Stimulated activated naive CD8-positive, alpha-beta T cell treated with anti-CD3 and anti-CD28 coated beads, Interleukin-15, Interleukin-2, amounts not matched to agents 100 U/mL and 50 U/mL, for 24 hours (primary cell): ENCODE results near the gene MAMLD1.
A peak's percentile ranks its signal among the peaks of the same experiment; 100 is the strongest.

Experiments used
- ATAC-seq: fragments of 150-1000 bp; cut with Tn5 transposase; one replicate; pipeline ENCODE4 v1.10.0; 2021
- DNase-seq: peaks from one replicate; pipeline ENCODE4 v3.0.0; 2021

The MAMLD1 gene

DNA sequence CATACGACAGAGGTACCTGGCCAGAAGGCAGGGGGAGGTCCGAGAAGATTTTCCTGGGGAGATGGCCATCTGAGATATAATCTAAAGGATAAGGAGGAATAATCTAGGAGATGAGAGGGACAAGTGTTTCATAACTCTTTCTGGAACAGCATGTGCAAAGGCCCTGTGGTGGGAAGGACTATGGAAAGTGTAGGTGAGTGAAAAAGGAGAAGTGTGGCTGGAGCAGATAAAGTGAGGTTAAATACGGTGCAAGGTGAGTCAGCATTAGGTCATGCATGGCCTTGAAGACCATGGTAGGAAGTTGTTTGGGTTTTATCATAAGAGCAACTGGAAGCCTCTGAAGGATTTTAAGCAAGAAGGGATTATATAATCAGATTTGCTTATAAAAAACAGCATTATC is 170.7 kb downstream of the MAMLD1 start:
- no peak for DNase-seq
- no peak for ATAC-seq

DNA sequence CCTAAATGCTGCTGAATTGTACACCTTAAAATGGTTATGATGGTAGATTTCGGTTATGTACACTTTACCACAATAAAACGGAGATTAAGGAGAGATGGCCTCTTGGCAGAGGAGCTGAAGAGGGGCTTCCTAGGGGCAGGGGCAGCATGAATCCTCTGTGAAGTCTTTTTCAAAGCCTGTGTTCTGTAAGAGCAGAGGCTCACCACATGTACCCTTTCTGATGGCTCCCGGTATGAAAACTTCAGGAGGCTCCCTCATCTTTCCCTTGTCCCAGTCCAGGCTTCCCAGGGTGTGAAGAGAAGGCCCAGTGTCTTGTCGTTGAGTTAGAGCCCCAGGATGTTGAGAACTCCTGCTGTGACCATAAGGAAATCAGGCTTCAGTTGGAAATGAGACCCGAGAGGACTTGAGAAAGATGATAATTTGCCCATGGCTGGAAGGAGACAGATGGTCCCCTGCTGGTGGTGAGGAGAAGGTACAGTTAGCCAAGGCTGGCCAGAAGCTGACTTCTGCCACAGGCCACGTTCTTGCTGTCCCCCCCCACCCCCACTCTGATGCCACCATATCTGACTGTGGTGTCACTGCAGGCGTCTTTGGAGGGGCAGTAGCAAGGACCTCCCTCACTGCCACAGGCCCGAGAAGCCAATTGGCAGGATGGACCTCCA is 173.5 kb downstream of the MAMLD1 start:
- no peak for DNase-seq
- no peak for ATAC-seq

DNA sequence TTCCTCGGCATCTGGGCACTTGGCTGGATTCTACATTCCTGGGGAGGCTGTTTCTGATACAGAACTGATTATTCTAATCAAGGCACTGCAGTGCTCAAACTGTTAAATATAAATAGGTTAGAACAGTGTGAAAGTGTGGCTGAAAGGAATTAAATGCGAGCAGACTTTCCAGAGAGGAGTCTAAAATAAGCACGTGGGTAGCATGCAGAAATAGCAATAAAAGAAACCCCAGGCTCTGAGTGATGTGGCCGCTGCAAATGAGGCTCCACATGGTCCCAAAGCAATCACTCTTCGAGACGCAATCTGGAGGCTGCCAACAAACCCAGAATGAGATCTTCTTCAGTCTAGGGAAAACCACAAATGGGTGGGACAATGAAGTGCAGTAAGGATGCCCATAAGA is 174.7 kb downstream of the MAMLD1 start:
- DNase-seq (no peak), ATAC-seq (no peak)

DNA sequence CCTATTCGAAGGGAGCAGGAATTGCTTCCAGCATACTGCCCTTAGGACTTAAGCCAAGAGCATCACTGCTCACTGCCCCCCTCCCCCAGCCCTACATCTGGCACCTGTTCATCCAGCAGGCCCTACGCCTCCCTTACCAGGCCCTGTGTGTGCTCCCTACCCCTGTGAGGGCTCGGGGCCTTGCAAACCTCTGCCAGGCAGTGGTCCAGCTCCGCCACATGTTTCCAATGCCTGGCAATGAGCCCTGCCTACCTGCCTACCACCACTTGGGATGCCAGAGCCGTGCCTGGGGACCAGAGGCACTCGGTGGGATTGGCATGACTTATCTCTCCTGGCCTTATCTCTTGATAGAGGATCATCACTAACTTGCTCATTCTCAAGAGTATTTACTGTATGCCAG is 177.8 kb downstream of the MAMLD1 start:
- ATAC-seq = no peak
- no peak for DNase-seq

DNA sequence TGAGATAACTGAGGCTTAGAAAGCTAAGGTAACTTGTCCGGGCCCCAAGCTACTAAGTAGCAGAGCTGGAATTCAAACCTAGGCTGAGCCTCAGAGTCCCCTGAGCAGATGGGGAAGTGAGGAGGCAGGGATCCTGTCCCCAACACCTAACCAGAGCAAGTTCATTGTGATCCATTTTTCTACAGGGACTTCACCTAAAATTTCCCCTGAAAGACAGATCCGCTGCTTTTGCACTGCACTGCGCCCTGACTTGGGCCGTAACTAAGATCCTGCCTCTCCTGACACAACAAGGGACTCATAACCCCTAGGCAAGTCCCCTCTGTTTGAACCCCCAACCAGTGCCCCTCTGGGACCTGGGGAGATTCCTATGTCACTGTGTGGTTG is 179.7 kb downstream of the MAMLD1 start:
- ATAC-seq (no peak), DNase-seq (no peak)

DNA sequence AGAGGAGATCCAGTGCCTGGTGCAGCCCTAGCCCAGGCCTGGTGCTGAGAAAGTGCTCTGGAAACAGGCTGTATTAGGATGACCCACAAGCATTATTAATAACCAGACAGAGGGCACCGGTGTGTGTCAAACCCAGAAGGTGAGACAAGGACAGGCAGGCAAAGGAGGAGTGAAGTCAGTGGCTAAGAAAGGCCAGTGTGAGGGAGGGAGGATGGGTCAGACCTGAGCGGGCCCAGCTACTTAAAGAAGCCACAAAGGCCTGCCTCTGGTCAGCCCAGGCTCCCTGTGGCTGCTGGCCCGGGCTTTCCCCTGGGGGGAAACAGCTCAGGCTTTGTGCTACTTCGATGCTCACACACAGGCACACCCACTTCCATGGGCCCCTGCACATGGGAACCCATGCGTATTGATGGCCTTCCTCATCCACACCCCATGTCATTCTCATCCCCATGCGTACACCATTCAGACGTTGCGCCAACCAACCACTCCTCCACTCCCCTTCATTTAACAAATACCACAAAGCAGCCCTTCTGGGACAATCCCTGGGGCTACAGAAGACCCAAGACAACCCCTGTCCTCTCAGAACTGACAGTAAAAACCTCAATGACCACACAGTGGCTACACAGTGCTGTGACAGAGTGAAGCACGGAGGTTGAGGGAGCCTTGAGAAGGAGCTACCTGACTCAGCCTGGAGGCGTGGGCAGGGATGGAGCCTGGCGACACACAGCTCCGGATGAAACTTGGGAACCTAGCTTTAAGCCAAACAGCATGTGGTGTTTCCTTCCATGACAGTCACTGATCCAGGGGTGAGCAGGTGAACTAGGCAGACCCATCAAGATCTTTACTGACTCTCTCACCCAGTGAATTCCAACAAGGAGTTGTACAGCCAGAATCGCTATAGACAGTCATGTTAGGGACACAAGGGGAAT is 180.4 kb downstream of the MAMLD1 start:
- peak; percentile 28 for ATAC-seq

DNA sequence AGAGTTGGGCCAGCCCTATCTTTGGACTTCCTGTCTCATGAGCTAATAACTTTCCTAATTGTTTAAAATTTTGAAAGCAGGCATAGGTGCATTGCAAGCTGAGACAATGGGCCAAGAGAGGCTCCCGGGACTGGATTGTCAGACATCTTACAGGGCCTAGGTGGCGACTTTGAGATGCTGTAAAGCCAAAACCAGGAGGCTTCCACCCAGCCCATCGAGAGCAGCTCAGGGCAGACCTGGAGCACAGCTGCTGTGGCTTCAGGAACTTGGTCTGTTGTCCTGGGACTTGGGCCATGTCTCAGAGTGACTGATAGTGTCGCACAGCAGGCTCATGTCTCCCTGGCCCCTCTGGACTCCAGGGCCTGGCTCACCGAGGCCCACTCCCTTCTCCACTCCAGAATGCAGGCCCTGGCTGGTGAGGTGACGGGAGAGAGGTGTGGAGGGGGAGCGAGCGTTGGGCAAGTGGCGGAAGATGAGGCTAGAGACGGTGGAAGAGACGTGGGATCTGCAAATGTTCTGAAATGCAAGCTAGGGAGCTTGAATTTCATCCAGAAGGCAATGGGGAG is 181.2 kb downstream of the MAMLD1 start:
- DNase-seq = peak; percentile 6
- ATAC-seq = no peak

More for the DNA sequence above, 180.4 kb downstream of the MAMLD1 start:
- DNase-seq = no peak

DNA sequence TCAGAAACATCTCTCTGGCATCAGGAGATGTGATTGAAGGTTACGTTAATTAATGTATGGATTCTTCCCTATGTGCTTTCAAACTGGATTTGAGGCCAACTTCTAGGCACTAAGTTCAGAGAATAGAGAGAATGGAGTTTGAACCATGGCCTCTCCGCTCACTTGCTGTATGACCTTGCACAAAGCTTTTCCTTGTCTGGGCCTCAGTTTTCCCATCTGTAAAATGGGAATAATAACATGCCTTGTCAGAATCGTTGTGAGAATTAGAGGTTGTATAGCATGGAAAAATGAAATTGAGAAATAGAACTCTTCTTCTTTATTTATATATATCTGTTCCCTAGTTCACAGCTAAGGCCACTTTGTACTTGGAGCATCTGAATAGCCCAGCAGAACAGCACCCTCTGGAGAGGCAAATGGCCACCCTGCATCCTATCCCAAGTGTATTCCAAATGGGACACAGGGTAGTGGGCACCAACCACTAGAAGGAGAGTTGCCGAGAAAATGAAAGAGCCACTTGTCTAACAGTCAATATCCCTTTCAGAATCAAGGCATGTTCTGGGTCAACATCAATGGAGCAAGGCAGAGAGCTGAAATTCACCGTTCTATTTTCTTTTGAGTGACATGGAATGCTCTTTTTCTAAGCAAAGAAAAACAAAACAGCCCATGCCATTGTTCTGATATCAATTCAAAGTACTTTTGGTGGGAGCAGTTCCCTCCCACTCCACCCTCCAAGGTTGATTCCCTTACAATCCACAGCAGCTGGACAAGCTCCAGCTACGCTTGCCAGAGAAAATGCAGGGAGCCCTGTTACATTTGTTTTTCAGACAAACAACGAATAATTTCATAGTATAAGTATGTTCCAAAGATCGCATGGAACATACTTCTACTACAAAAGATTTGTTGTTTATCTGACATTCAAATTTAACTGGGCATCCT is 182.0 kb downstream of the MAMLD1 start:
- ATAC-seq (no peak), DNase-seq (no peak)

DNA sequence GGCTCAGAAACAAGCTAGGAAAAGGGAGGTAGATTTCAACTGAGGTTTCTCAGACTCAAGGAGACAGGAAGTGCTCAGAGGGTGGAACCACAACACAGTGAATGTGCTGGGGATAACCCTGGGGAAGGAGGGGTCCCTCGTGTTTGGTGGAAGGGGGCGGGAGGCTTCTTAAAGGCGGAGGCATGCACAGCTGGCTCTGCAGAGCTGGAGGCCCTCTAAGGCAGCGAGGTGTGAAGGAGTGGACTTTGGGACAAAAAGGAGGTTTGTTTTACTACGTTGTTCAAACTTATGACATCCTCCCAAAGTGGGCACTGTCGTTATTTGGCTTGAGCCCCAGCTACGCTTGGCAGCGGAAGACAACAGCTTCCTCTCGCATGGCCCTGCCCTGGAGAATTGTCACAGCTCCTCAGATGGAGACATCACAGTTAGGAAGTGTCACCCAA is 183.6 kb downstream of the MAMLD1 start:
- ATAC-seq = no peak
- DNase-seq = peak; percentile 25

DNA sequence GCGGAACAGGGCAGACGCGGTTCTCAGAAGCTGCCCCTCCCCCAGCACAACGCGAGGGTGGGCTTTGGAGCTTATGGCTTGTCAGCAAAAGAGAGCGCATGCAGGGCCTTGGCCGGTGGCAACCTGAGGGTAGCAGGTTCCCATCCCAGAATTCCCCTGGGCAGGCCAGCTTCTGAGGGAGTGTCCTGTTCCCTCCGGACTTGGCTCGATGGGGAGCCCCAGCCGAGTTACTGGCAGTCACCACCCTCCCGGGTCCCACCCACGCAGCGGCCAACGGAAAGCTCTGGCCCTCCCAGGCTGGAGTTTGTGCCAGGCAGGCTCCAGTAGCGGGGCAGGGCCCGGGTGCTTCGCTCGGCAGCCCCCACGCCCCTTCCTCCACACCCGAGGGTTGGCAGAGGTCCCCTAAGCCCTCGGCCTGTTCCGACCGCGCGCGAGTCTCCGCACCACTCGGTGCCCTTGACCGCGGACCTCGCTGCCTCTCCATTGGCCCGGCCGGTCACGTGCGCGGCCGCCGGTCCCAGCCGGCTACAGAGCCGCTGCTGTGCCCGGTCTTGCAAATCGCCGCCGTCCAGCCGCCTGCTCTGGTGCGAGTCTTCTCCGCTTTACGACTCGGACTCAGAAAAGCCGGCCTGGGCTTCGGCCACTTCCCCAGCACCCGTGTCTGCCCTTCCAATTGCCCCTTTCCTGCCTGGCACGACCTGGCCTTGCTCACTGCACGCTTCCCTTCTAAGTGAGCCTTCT is 184.4 kb downstream of the MAMLD1 start:
- DNase-seq (peak; percentile 28), ATAC-seq (peak; percentile 38)

DNA sequence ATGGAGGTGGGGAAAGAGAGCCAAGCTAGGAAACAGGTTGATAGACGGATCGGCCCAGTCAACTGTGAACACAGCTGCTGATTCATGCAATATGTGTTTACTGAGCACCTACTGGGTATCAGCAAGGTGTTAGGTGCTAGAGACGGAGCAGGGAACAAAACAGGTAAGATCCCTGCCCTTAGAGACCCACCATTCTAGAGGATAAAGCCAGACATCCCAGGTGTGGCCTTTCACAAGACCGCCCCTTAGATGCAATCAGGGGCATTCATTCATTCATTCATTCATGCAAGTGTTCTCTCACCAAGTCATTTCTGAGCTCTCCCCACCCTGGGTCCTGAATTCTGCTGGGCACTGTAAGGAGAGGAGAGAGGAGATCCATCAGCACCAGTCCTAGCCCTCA is 185.1 kb downstream of the MAMLD1 start:
- ATAC-seq (no peak), DNase-seq (no peak)

DNA sequence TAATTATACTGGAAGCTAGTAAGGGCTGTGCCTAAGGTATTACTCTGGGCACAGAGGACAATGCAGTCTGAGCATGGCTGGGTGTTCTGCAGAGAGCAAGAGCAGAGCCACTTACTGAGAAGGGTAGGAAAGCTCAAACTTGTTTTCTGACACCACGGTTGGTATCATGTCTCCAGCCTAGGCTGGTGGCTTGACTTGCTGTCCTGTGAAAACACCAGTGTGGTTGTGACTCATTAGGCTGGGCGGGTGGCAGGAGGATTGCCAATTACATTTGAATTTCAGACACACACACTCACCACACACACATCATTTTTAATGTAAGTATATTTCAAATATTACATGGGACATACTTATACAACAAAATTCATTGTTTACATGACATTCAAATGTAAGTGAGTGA is 185.6 kb downstream of the MAMLD1 start:
- DNase-seq = no peak
- ATAC-seq = peak; percentile 60

DNA sequence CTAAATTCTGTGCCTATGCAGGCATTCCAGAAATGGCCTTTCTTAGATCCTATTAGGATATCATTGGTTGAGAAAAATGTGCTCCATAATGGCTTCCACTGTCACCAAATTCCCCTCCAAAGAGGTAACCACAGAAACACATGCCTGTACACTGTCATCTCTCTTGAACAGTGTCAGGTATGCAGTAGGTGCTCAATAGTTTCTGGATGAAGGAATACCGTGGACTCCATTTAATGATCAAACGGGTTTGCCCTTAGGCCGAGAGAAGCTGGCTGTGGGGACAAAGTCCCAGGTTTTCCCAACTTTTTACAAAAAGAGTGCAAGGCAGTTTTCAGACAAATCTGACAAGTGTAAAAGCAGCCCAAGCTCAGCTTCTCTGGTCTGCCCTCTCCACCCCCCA is 188.8 kb downstream of the MAMLD1 start:
- no peak for ATAC-seq
- DNase-seq = no peak

DNA sequence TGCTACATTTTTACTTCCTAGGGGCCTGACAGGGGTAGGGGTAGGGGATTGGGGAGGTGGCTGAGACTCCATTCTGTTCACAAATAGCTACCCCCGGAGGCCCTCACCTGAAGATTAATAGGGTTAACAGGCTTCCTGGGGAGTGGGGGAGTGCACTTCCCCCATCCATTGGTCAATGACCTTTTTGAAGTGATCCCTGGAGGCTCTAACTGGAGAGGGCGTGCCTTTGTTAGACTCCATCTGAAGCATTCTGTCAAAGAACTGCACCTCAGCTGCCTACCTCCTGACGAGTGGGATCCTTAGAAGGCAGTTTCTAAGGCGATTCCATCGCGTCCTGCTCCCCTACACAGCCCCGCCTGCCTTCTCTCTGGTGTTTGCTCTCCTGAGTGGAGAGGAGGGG is 195.3 kb downstream of the MAMLD1 start:
- ATAC-seq (no peak), DNase-seq (no peak)
